SU-DHL-6 (cell line): Measurements from ENCODE around the gene ZFYVE27.
A peak's percentile ranks its signal among the peaks of the same experiment; 100 is the strongest.

ENCODE experiments used
- H2AFZ ChIP-seq: fragments of 200-600 bp; sonication (generic); 2 replicates; pipeline ENCODE4 v1.6.1; 2014; ENCODE audit warnings: low read depth, mild to moderate bottlenecking, moderate library complexity, mixed read lengths, antibody characterized with exemption, low read length; ENCODE audit not compliant: severe bottlenecking
- H3F3A ChIP-seq: fragments of 200-600 bp; shearing (Covaris generic); 2 replicates; pipeline ENCODE4 v1.6.0; 2016; ENCODE audit warnings: antibody characterized with exemption, mild to moderate bottlenecking; ENCODE audit not compliant: insufficient read depth
- H3K27ac ChIP-seq: fragments of 200-600 bp; sonication (generic); 2 replicates; pipeline ENCODE4 v1.5.1; 2016; ENCODE audit warnings: low read depth, mild to moderate bottlenecking, low read length, moderate library complexity, mixed read lengths
- H3K27me3 ChIP-seq: fragments of 200-600 bp; sonication (generic), shearing (Covaris generic); 2 replicates; pipeline ENCODE4 v1.6.0; 2014; ENCODE audit warnings: mild to moderate bottlenecking, low read length
- H3K36me3 ChIP-seq: fragments of 200-600 bp; sonication (generic); 2 replicates; pipeline ENCODE4 v1.6.1; 2014; ENCODE audit warnings: mild to moderate bottlenecking, low read length, mixed read lengths
- H3K4me2 ChIP-seq: fragments of 300-600, 200-600 bp; shearing (Covaris generic), sonication (generic); 2 replicates; pipeline ENCODE4 v1.6.0; 2014; ENCODE audit warnings: low read length, low read depth, mild to moderate bottlenecking; ENCODE audit not compliant: poor library complexity, severe bottlenecking
- H3K4me3 ChIP-seq: fragments of 200-600 bp; sonication (generic); 2 replicates; pipeline ENCODE4 v1.5.1; 2014; ENCODE audit warnings: antibody characterized with exemption, low read length, mild to moderate bottlenecking, mixed read lengths; ENCODE audit not compliant: insufficient read depth, poor library complexity, severe bottlenecking
- H3K79me2 ChIP-seq: fragments of 200-600 bp; sonication (generic); 2 replicates; pipeline ENCODE4 v1.6.1; 2014; ENCODE audit warnings: mild to moderate bottlenecking, low read length, moderate library complexity; ENCODE audit not compliant: insufficient read depth
- H3K9ac ChIP-seq: fragments of 200-600 bp; sonication (generic); 2 replicates; pipeline ENCODE4 v1.7.0; 2014; ENCODE audit warnings: mild to moderate bottlenecking, low read length
- H3K9me2 ChIP-seq: fragments of 200-600 bp; sonication (generic); replicated peaks from 2 replicates; pipeline ENCODE4 v1.6.1; 2014; ENCODE audit warnings: low read length; ENCODE audit not compliant: insufficient read depth
- H3K9me3 ChIP-seq: fragments of 200-600 bp; sonication (generic); 2 replicates; pipeline ENCODE4 v1.6.1; 2014; ENCODE audit warnings: low read length, mixed read lengths; ENCODE audit not compliant: insufficient read depth
- H4K20me1 ChIP-seq: fragments of 200-600 bp; sonication (generic); 2 replicates; pipeline ENCODE4 v1.6.1; 2014; ENCODE audit warnings: low read depth, mild to moderate bottlenecking, antibody characterized with exemption, low read length, moderate library complexity, mixed read lengths
- CTCF ChIP-seq: fragments of 200-600 bp; sonication (generic); IDR thresholded peaks from one replicate; pipeline ENCODE4 v1.5.1; 2017; ENCODE audit warnings: antibody characterized with exemption, mild to moderate bottlenecking, low read length, moderate library complexity; ENCODE audit not compliant: insufficient read depth, poor library complexity, severe bottlenecking
- EZH2phosphoT487 ChIP-seq: fragments of 200-600 bp; sonication (generic), shearing (Covaris generic); conservative IDR thresholded peaks from 2 replicates; pipeline ENCODE4 v1.6.1; 2018; ENCODE audit warnings: mild to moderate bottlenecking, antibody characterized with exemption, low read length, moderate library complexity, mixed read lengths

Gene ZFYVE27

DNA sequence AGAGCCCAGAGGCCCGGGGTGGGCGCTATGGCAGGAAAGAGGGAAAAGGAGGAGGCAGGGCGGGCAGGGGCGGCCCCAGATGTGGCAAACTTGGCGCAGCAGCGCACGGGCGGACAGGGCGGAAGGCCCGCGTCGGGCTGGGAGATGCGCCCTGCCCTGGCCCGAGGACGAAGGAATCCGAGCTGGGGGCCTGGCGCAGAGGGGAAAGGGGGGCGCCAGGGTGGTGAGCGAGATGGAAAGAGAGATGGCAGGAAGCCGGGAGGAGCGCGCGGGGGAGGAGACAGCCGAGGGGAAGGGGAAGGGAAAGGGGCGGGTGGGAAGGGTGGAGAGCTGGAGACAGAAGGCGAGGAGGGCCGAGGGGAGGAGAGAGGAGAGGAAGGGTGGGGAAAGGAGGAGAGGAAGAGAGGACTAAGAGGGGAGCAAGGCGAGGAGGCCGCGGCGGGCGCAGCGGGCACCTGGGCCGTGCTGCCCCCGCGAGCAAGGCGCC is 23.5 kb upstream of the ZFYVE27 start, which contains the start of gene MARVELD1:
MARVELD1 (plus strand) TSS at position 392 of the 487 bp plus-strand sequence. CDS start 147 bp downstream, outside the sequence.
- Histone ChIP-seq H3K36me3 (no peaks in the 10 kb centered on the region), H3K4me2 (peak within 1 kb of the TSS; percentile 45)

DNA sequence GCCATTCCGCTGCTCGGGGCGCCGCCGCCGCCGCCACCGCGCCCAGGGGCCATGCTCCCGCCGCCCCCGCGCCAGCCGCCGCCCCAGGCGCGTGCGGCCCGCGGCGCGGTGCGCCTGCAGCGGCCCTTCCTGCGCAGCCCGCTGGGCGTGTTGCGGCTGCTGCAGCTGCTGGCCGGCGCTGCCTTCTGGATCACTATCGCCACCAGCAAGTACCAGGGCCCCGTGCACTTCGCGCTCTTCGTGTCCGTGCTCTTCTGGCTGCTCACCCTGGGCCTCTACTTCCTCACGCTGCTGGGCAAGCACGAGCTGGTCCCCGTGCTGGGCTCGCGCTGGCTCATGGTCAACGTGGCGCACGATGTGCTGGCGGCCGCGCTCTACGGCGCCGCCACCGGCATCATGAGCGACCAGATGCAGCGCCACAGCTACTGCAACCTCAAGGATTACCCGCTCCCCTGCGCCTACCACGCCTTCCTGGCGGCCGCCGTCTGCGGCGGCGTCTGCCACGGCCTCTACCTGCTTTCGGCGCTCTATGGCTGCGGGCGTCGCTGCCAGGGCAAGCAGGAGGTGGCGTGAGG is 23.0 kb upstream of the ZFYVE27 start:
- Histone ChIP-seq H3K79me2 (no peaks in the 10 kb centered on the region), H3K4me2 (peak overlapping the region; percentile 45), H2AFZ (no peak overlapping the region), H3K9ac (no peak overlapping the region), H3K36me3 (no peaks in the 10 kb centered on the region), H3K9me3 (no peaks in the 10 kb centered on the region), H3K4me3 (no peak overlapping the region), H3F3A (no peaks in the 10 kb centered on the region), H3K27me3 (no peaks in the 10 kb centered on the region), H4K20me1 (no peaks in the 10 kb centered on the region), H3K9me2 (no peaks in the 10 kb centered on the region), H3K27ac (no peak overlapping the region)
- TF ChIP-seq CTCF (no peak), EZH2phosphoT487 (0 out of 2 replicates have a peak, but pooled peaks have one; percentile 46)

More for the DNA sequence above, 23.5 kb upstream of the ZFYVE27 start, which contains the start of gene MARVELD1:
- H3K27ac ChIP-seq, result no peak within 1 kb of the TSS
- no peaks in the 10 kb centered on the region for H3K9me2 ChIP-seq
- no peak within 1 kb of the TSS for H2AFZ ChIP-seq
- H4K20me1 ChIP-seq, result no peaks in the 10 kb centered on the region
- H3K9ac ChIP-seq, result no peak within 1 kb of the TSS
- TF ChIP-seq EZH2phosphoT487, result no peak
- no peak for TF ChIP-seq CTCF
- no peaks in the 10 kb centered on the region for H3F3A ChIP-seq
- H3K4me3 ChIP-seq, result no peak within 1 kb of the TSS
- H3K27me3 ChIP-seq, result no peaks in the 10 kb centered on the region
- H3K9me3 ChIP-seq, result no peaks in the 10 kb centered on the region
- H3K79me2 ChIP-seq, result no peaks in the 10 kb centered on the region

GRCh38 chr10:97714401-97715258 is 22.3 kb upstream of the ZFYVE27 start:
- H3K4me3 ChIP-seq, result no peak overlapping the region

More at GRCh38 chr10:97714401-97715258, 22.3 kb upstream of the ZFYVE27 start:
- Histone ChIP-seq H2AFZ (no peak overlapping the region), H3K9me3 (no peaks in the 10 kb centered on the region), H3K79me2 (no peaks in the 10 kb centered on the region), H3K9me2 (no peaks in the 10 kb centered on the region), H3K36me3 (no peaks in the 10 kb centered on the region), H3K27me3 (no peaks in the 10 kb centered on the region), H3K9ac (no peak overlapping the region), H3K27ac (no peak overlapping the region), H3K4me2 (peak overlapping the region; percentile 45), H4K20me1 (no peaks in the 10 kb centered on the region), H3F3A (no peaks in the 10 kb centered on the region)
- TF ChIP-seq EZH2phosphoT487 (no peak), CTCF (no peak)
